K562 treated with DMSO at 1 percent for 24 hours (cell line): ENCODE measurements around the gene CLDND1. TPM values are rescaled to one million over a fixed set of nuclear protein-coding genes. Genes with fewer than 3 reads are reported as not detected.

Experiments used
- total RNA-seq: library from RNA; unstranded; fragments of 300-600 nt; gene quantifications from 2 replicates; pipeline ENCODE4 v1.2.3, GENCODE V29; 2022; ENCODE audit warnings: low read depth; ENCODE audit not compliant: insufficient read depth

The CLDND1 gene
- total RNA-seq, result 37.0 and 41.2 TPM in 2 replicates

DNA sequence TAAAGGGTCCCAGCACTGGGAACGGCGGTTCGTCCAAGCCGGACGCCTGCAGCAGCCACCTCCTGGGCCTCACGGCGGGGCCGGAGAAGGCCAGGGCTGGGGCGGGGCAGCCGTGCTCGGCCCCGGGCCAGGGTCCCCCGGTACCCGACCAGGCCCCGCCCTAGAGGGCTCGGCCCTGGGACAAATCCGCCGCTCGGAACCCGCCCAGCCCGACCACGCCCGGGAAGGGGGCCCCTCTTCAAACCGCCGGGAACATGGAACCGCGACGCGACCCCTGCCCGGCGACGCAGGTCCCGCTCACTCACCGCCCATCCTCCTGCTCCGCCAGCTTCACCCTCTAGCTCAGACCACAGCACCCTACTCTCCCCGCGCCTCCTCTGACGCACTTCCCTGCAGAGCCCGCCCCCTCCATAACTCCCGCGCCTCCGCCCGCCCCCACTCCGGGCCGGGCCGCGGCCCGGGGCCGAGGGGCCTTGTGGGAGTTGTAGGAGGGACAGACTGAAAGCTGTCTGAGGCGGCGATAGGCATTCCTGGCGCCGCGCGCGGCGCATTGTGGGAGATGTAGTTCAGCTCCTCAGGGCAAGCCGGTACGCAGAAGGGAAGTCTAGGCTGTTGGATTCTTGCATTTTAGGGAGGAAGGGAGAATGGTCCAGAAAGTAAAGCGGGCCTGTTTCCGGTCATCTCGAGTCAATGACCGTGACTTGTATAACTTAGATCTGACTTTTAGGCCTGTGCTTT lies at the start of gene CLDND1:
CLDND1 (minus strand) TSS at position 359 of the 738 bp plus-strand sequence. CDS start 1,478 bp downstream, outside the sequence.

DNA sequence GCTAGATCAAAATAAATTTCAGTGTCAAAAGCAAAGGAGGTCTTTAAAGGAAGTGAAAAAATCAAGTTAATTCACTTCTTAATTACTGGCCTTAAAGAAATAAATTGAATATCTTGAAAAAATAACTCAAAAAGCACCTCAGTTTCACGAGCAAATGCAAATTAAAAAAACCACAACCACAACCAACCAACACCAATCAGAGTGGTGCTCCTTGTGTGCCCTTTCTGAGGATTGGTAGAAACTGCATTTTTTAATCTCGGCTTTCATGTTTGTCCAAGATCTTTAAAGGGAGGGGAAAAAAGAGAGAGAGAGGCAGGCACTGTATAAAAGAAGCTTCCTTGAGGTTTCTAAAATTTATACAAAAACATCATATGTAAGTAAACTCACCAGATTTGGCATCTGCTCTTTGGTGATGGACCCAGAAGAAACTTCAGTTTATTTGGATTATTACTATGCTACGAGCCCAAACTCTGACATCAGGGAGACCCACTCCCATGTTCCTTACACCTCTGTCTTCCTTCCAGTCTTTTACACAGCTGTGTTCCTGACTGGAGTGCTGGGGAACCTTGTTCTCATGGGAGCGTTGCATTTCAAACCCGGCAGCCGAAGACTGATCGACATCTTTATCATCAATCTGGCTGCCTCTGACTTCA lies 9.0 kb upstream of the CLDND1 start, which contains the start of gene GPR15:
GPR15 (plus strand) TSS at position 357 of the 653 bp plus-strand sequence; CDS start at position 413, 56 bp downstream.

GRCh38 chr3:98497381-98497780 lies 25.3 kb downstream of the CLDND1 start, which contains the start of gene OR5K2:
OR5K2 (plus strand) TSS chr3:98497681; CDS start chr3:98497681, 0 bp downstream.

Other genes with a start within 250 kb of the CLDND1 start
- gene OR5H2, start 240.4 kb downstream of the CLDND1 start, total RNA-seq, result not detected in 2 replicates
- not detected in 2 replicates for gene OR5K4, start 169.0 kb downstream of the CLDND1 start, total RNA-seq
- not detected in 2 replicates for gene OR5K3, start 132.2 kb downstream of the CLDND1 start, total RNA-seq
- gene OR5K1, start 59.7 kb downstream of the CLDND1 start, total RNA-seq, result not detected in 2 replicates
- gene OR5K2, start 25.2 kb downstream of the CLDND1 start, total RNA-seq, result not detected in 2 replicates
- not detected in 2 replicates for gene GPR15, start 9.1 kb upstream of the CLDND1 start, total RNA-seq
- 22.7 and 28.8 TPM in 2 replicates for gene CPOX, start 70.7 kb upstream of the CLDND1 start, total RNA-seq
- gene ST3GAL6, start 240.4 kb upstream of the CLDND1 start, total RNA-seq, result not detected in 2 replicates